Mesenchymal stem cell (in vitro differentiated cells and primary cell): ENCODE data around the gene KCNK10.

ENCODE experiments used
- DNase-seq: peaks from one replicate; pipeline ENCODE4 v3.0.0-alpha.2; 2013
- H2AFZ ChIP-seq: one replicate; pipeline ENCODE4 v1.6.1; 2013; ENCODE audit warnings: low read depth, mild to moderate bottlenecking, control low read depth, inconsistent platforms, low read length, moderate library complexity
- H2AK5ac ChIP-seq: 2 replicates; pipeline ENCODE4 v1.6.1; 2013; ENCODE audit warnings: low read length, moderate library complexity, mild to moderate bottlenecking, inconsistent platforms; ENCODE audit not compliant: severe bottlenecking
- H2BK120ac ChIP-seq: one replicate; pipeline ENCODE4 v1.6.1; 2013; ENCODE audit warnings: low read depth, mild to moderate bottlenecking, inconsistent platforms, low read length, moderate library complexity
- H2BK12ac ChIP-seq, 2 experiments: one replicate each; pipeline ENCODE4 v1.6.1; 2013; ENCODE audit warnings: inconsistent platforms in 2 of 2, low read length in 2 of 2, mild to moderate bottlenecking in 2 of 2, moderate library complexity in 2 of 2, control low read depth in 1 of 2
- H2BK15ac ChIP-seq: one replicate; pipeline ENCODE4 v1.6.1; 2013; ENCODE audit warnings: mild to moderate bottlenecking, low read depth, inconsistent platforms; ENCODE audit not compliant: poor library complexity, severe bottlenecking
- H2BK5ac ChIP-seq: 2 replicates; pipeline ENCODE4 v1.6.1; 2013; ENCODE audit warnings: low read depth, mild to moderate bottlenecking, low read length, control low read depth, inconsistent platforms; ENCODE audit not compliant: poor library complexity, severe bottlenecking
- H3K14ac ChIP-seq, 2 experiments: one replicate each; pipeline ENCODE4 v1.6.1; 2013; ENCODE audit warnings: inconsistent platforms in 2 of 2, low read length in 2 of 2, control low read depth in 1 of 2, mild to moderate bottlenecking in 1 of 2, moderate library complexity in 1 of 2
- H3K18ac ChIP-seq, 2 experiments: one replicate each; pipeline ENCODE4 v1.6.1; 2013; ENCODE audit warnings: inconsistent platforms in 2 of 2, low read length in 2 of 2, control low read depth in 1 of 2, low read depth in 1 of 2, mild to moderate bottlenecking in 1 of 2
- H3K23ac ChIP-seq, 2 experiments: one replicate each; pipeline ENCODE4 v1.6.1; 2013; ENCODE audit warnings: inconsistent platforms in 2 of 2, low read length in 2 of 2, mild to moderate bottlenecking in 2 of 2, moderate library complexity in 2 of 2, control low read depth in 1 of 2
- H3K27ac ChIP-seq: 2 replicates; pipeline ENCODE4 v1.5.1; 2013; ENCODE audit warnings: mild to moderate bottlenecking, moderate library complexity, low read length, control low read depth, inconsistent platforms; ENCODE audit not compliant: poor library complexity, severe bottlenecking
- H3K27me3 ChIP-seq, 2 experiments: 2 replicates each; pipeline versions ENCODE4 v1.6.1 to v1.7.0; 2013; ENCODE audit warnings: low read length in 2 of 2, mild to moderate bottlenecking in 2 of 2, moderate library complexity in 2 of 2, control low read depth in 1 of 2, inconsistent platforms in 1 of 2; ENCODE audit not compliant: control insufficient read depth in 1 of 2, insufficient read depth in 1 of 2
- H3K36me3 ChIP-seq, 2 experiments: 2 replicates each; pipeline versions ENCODE4 v1.6.1 to v1.7.0; 2013; ENCODE audit warnings: low read length in 2 of 2, control low read depth in 1 of 2, inconsistent platforms in 1 of 2, low read depth in 1 of 2, mild to moderate bottlenecking in 1 of 2; ENCODE audit not compliant: insufficient read depth in 2 of 2, control insufficient read depth in 1 of 2
- H3K4ac ChIP-seq, 2 experiments: one replicate each; pipeline ENCODE4 v1.6.1; 2013; ENCODE audit warnings: inconsistent platforms in 2 of 2, low read length in 2 of 2, mild to moderate bottlenecking in 2 of 2, moderate library complexity in 2 of 2, control low read depth in 1 of 2, low read depth in 1 of 2
- H3K4me1 ChIP-seq: 2 replicates; pipeline ENCODE4 v1.6.1; 2013; ENCODE audit warnings: low read depth, low read length, control low read depth; ENCODE audit not compliant: control insufficient read depth, insufficient read depth
- H3K4me2 ChIP-seq: 2 replicates; pipeline ENCODE4 v1.6.1; 2013; ENCODE audit warnings: low read length, mild to moderate bottlenecking, inconsistent platforms; ENCODE audit not compliant: poor library complexity, severe bottlenecking
- H3K4me3 ChIP-seq, 2 experiments: 2 replicates each; pipeline versions ENCODE4 v1.5.1 to v1.7.0; 2013; ENCODE audit warnings: low read length in 2 of 2, mild to moderate bottlenecking in 2 of 2, control low read depth in 1 of 2, low read depth in 1 of 2; ENCODE audit not compliant: insufficient read depth in 1 of 2
- H3K79me1 ChIP-seq: replicated peaks from 2 replicates; pipeline ENCODE4 v1.6.1; 2013; ENCODE audit warnings: mild to moderate bottlenecking, control low read depth, low read length, inconsistent platforms; ENCODE audit not compliant: poor library complexity, severe bottlenecking
- H3K9ac ChIP-seq: 2 replicates; pipeline ENCODE4 v1.7.0; 2013; ENCODE audit warnings: mild to moderate bottlenecking, low read length, moderate library complexity
- H3K9me3 ChIP-seq: 2 replicates; pipeline ENCODE4 v1.7.0; 2013; ENCODE audit warnings: mild to moderate bottlenecking, low read length; ENCODE audit not compliant: control insufficient read depth
- H4K8ac ChIP-seq: one replicate; pipeline ENCODE4 v1.6.1; 2013; ENCODE audit warnings: inconsistent platforms, mild to moderate bottlenecking, low read length, moderate library complexity
- H4K91ac ChIP-seq: one replicate; pipeline ENCODE4 v1.6.1; 2013; ENCODE audit warnings: mild to moderate bottlenecking, low read length, inconsistent platforms
- WGBS: methylation state at CpG from one replicate; pipeline ENCODE4 v1.1.7; 2013; ENCODE audit warnings: mixed read lengths; 5-methylcytosine and 5-hydroxymethylcytosine counted together

KCNK10 gene

GRCh38 chr14:88228522-88229236, 94.4 kb downstream of the KCNK10 start:
- Histone ChIP-seq H3K23ac (no peak overlapping the region), H2BK120ac (no peak overlapping the region), H2BK12ac (no peak overlapping the region), H2AK5ac (no peak overlapping the region), H3K18ac (no peak overlapping the region), H2AFZ (no peak overlapping the region), H4K8ac (no peak overlapping the region), H3K79me1 (no peaks in the 10 kb centered on the region), H3K4me2 (no peak overlapping the region), H3K14ac (no peak overlapping the region), H3K4me3 (no peak overlapping the region), H3K9ac (no peak overlapping the region), H3K4me1 (no peaks in the 10 kb centered on the region), H2BK15ac (no peak overlapping the region), H3K4ac (no peak overlapping the region), H3K27ac (no peak overlapping the region), H4K91ac (no peak overlapping the region), H2BK5ac (no peak overlapping the region), H3K9me3 (no peaks in the 10 kb centered on the region), H3K27me3 (peaks cover 0 to 21% of the 10 kb centered on the region in 2 experiments), H3K36me3 (no peaks in the 10 kb centered on the region)
- no peak for DNase-seq
- 27% methylated on average over 3 of the region's 3 CpGs for WGBS

GRCh38 chr14:88227693-88228092, 95.4 kb downstream of the KCNK10 start:
- Histone ChIP-seq H4K91ac (no peak overlapping the region), H3K4me1 (no peaks in the 10 kb centered on the region), H3K14ac (no peak overlapping the region), H3K18ac (no peak overlapping the region), H3K4ac (no peak overlapping the region), H3K23ac (no peak overlapping the region), H3K79me1 (no peaks in the 10 kb centered on the region), H3K4me3 (no peak overlapping the region), H3K9me3 (peaks cover 4% of the 10 kb centered on the region), H3K9ac (no peak overlapping the region), H3K27ac (no peak overlapping the region), H2AFZ (no peak overlapping the region), H4K8ac (no peak overlapping the region), H2BK15ac (no peak overlapping the region), H2AK5ac (no peak overlapping the region), H2BK120ac (no peak overlapping the region), H2BK12ac (no peak overlapping the region), H3K4me2 (no peak overlapping the region), H3K36me3 (no peaks in the 10 kb centered on the region), H3K27me3 (peaks cover 0 to 16% of the 10 kb centered on the region in 2 experiments), H2BK5ac (no peak overlapping the region)
- no peak for DNase-seq
- 76% methylated on average over 4 of the region's 4 CpGs for WGBS

DNA sequence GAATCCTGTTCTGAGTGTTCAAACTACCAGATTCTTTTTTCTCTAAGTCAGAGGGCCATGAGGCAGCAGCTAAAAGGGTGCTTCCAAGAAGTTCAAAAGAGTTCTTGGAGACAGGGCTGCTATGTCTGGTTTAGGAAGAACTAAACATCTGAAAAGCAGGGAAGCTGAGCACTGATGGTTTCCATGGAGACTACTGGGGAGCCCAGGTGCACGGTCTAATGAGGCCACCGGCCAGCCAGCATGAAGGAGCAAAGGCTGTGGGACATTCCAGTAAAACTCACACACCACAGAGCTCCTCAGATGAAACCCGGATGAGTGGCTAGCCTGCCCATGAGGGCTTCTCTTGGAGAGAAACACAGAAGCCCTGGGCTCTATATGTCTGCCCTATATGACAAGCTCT, 97.3 kb downstream of the KCNK10 start:
- H2BK5ac ChIP-seq: no peak overlapping the region
- no peak overlapping the region for H3K23ac ChIP-seq
- H3K14ac ChIP-seq: no peak overlapping the region
- no peak overlapping the region for H3K9ac ChIP-seq
- H2AK5ac ChIP-seq: no peak overlapping the region
- 47% methylated on average over 3 of the region's 3 CpGs for WGBS
- H3K18ac ChIP-seq: no peak overlapping the region
- H3K27me3 ChIP-seq: peaks cover 0 to 13% of the 10 kb centered on the region in 2 experiments
- no peak overlapping the region for H4K8ac ChIP-seq
- H3K36me3 ChIP-seq: no peaks in the 10 kb centered on the region
- H3K4me2 ChIP-seq: no peak overlapping the region
- no peak overlapping the region for H2BK120ac ChIP-seq
- H2AFZ ChIP-seq: no peak overlapping the region
- H3K4ac ChIP-seq: no peak overlapping the region
- H3K79me1 ChIP-seq: no peaks in the 10 kb centered on the region
- no peak overlapping the region for H2BK12ac ChIP-seq
- H3K27ac ChIP-seq: no peak overlapping the region
- no peak overlapping the region for H4K91ac ChIP-seq
- H3K9me3 ChIP-seq: peaks cover 9% of the 10 kb centered on the region
- no peaks in the 10 kb centered on the region for H3K4me1 ChIP-seq
- no peak overlapping the region for H2BK15ac ChIP-seq
- DNase-seq: no peak
- H3K4me3 ChIP-seq: no peak overlapping the region

- no peak for DNase-seq
- Histone ChIP-seq H2AFZ (no peak overlapping the region), H3K9ac (no peak overlapping the region), H4K8ac (no peak overlapping the region), H3K14ac (no peak overlapping the region), H3K4me3 (no peak overlapping the region), H2BK15ac (no peak overlapping the region), H3K27ac (no peak overlapping the region), H3K18ac (no peak overlapping the region), H3K79me1 (no peaks in the 10 kb centered on the region), H2BK5ac (no peak overlapping the region), H3K23ac (no peak overlapping the region), H3K4me2 (no peak overlapping the region), H3K4me1 (no peaks in the 10 kb centered on the region), H2AK5ac (no peak overlapping the region), H2BK12ac (no peak overlapping the region), H3K4ac (no peak overlapping the region), H3K36me3 (no peaks in the 10 kb centered on the region), H4K91ac (no peak overlapping the region), H3K9me3 (peaks cover 6% of the 10 kb centered on the region), H2BK120ac (no peak overlapping the region), H3K27me3 (no peaks in the 10 kb centered on the region)
- 55% methylated on average over 7 of the region's 9 CpGs for WGBS
Measured at GRCh38 chr14:88218119-88218915, 104.8 kb downstream of the KCNK10 start.
